Activated CD4-positive, alpha-beta T cell treated with anti-CD3 and anti-CD28 coated beads, Interleukin-2, Interleukin-6, amounts not matched to agents 100 ng/mL and 50 ng/mL, durations not matched to agents 16 hours and 8 hours (primary cell): ENCODE data around the gene KLF11.

Experiments
- DNase-seq: peaks from one replicate; pipeline ENCODE4 v3.0.0-alpha.2; 2020

The KLF11 gene

GRCh38 chr2:10067330-10067729 is 24.0 kb downstream of the KLF11 start:
- no peak for DNase-seq

GRCh38 chr2:10067881-10068280 is 24.5 kb downstream of the KLF11 start:
- DNase-seq = no peak

DNA sequence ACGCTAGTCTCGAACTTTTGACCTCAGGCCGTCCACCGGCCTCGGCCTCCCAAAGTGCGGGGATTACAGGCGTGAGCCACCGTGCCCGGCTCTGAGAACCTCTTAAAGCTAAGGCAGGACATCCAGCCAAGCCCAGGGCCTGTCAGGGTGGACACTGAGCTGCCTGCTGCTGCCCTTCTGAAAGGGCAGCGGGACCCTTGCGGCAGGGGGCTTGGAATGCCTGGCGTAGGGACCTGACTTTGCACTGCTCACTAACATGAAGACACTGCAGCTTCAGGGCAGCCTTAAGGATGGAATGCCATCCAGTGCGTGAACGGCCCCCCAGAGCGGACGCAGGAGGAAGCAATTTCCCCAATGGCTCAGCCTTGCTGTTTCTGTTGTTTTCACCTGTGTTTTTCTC is 27.8 kb downstream of the KLF11 start:
- no peak for DNase-seq

DNA sequence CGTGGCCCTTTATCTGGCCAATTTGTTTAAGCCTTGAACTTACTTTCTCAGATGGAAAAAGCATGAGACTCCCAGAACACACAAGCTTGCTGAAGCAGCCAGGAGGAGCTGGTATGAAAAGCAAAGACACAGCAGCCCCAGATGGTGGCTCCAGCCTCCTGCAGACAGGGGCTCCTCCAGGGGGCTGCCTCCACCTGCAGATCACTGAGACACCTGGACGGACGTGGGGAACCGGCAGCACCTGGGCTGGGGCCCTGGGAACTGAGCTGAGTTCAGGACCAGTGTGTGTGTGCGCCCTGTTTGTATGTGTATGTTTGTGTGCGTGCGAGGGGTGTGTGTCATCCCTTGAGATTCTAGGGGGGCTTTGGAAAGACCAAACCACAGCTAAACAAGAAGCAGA is 28.2 kb downstream of the KLF11 start:
- no peak for DNase-seq

DNA sequence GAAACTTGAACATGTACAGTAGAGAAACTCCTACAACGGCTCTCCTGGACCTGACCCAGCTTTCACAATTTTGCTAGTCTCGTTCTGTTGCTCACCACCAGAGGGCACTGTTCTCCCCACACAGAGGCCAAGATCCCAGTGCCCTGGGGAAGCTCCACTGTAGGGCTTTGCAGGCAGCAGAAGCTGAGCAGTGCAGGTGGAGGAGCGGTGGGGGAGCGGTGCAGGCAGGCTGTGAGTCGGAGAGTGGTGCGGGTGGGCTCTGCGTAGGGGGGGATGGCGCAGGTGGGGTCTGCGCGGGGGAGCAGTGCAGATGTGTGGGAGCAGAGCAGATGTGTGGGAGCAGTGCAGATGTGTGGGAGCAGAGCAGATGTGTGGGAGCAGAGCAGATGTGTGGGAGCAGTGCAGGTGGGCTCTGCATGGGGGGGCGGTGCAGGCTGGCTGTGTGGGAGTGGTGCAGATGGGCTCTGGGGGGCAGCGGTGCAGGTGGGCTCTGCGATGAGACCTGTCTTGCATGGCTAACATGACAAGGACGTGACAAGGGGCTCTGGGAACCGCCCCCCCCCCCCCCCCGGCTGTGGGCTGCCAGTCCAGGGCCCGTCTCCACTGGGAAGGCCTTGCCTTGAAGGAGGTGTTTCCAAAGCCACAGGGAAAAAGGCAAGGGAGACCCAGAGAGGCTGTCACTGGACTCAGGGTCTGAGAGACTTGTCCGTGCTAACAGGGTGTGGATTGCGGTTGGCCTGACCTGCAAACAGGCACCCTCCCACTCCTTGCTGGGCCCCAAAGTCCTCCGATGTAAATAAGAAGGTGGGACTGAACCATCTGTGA is 29.5 kb downstream of the KLF11 start:
- DNase-seq = peak; percentile 88

DNA sequence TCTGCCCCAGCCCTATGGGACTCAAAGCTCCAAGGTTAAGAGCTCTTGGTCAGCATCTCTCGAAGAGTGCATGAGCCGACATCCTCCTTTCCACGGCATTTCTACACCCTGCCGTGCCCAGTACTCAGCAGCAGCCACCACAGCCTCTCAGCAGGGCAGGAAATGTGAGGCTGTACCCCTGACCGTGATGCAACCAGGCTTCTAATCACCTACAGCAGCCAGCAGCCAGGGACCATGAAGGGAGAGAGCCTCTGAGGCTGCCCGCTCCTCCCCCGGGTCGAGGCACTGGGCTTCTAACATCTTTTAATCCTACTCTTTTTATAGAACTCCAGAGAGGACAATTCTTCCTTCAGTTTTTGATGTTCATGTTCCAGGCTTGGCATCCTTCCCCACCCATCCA is 30.4 kb downstream of the KLF11 start:
- DNase-seq = no peak

- no peak for DNase-seq
These were observed 31.8 kb downstream of the KLF11 start for GRCh38 chr2:10075101-10075500.

GRCh38 chr2:10075571-10076209 is 32.3 kb downstream of the KLF11 start:
- no peak for DNase-seq

DNA sequence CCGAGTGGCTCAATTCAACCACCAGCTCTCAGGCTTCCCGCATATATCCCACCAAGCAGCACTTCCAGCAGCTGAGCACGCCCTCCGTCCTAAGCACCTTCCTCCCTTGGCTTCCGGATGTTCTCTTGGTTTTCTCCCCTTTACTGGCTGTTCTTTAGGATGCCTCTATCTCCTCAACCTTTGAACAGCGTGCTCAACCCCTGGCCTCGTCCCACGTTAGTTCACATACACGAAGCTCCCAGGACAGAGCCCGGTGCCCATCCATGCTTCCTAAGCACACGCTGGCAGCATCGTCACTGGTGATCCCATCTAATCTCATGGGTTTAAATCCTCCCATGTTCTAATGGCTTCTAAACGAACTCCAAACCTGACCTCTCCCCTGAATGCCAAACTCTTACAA is 33.2 kb downstream of the KLF11 start:
- no peak for DNase-seq

DNA sequence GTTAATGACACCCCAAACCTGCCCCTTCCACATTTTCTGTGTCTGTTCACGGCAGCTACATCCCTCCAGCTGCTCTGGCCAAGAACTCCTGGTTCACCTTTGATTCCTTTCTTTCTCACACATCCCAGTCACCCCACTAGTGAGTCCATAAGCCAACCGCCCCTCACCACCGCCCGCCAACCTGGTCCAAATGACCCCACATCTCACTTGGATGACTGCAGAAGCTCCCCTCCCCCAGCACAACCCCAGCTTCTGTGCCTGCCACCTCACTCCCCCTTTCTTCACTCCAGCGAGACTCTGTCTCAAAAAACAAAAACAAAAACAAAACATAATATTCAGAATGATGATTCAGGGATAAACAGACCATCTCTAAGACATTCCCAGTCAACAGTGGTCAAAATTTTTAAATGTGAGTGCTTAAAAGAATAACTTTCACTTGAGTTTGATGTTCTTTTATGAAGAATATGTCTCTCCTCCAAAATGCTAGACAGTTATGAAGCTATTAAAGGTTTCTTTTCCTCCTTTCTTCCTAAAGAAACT is 33.7 kb downstream of the KLF11 start:
- no peak for DNase-seq

- DNase-seq = no peak
These were observed 34.7 kb downstream of the KLF11 start for GRCh38 chr2:10078001-10078400.

DNA sequence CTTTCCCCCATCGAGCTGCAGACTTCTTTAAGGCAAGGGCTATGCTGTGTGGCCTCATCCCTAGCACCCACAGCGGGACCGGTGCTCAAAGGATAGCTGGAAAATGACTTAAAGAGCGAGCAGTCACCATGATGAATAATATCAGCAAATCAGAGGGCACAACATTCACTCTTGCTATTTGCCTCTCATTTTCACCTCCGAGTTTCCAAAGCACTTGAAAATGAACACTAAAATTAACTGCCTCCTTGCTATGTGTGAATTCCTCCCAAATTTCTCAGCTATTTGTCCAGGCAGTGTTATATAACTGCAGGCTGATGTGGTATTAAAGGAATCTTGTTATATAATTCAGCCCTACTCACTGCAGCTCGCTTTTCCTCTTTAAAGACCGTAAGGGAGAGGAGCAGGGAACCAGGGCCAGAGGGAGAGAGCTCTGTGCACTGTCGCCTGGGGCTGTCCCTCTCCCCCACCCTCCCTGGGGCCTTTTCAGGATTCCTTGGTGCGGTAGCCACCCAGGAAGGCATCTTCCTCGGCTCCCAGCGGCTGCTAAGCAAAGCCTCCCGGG is 35.4 kb downstream of the KLF11 start:
- no peak for DNase-seq

DNA sequence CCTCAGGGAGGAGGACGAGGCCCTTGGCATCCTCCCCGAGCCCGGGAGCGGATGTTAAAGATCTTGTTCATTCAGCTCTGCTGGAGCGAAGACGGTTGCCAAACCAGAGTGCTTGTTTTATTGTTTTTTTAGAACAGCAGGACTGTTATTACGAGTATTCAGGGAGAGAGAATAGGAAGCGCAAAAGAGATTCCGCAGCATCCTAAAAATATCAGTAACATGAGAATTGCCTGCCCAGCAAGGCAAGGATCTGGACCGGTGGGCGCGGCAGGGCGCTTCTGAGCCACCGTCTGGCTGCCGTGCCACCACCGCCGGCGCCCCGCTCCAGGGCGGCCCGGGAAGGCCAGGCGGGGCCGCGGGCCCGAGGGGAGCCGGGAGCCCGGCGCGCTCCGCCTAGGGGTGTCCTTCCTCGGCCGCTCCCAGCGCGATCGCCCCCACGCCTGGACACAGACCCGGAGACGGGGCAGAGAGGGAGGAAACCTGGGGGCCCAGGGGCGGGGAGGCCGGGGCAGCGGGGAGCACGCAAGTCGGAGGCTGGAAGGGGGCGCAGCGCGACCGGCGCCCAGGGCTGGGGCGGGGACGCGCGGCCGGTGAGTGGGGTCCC is 36.0 kb downstream of the KLF11 start:
- DNase-seq = no peak

DNA sequence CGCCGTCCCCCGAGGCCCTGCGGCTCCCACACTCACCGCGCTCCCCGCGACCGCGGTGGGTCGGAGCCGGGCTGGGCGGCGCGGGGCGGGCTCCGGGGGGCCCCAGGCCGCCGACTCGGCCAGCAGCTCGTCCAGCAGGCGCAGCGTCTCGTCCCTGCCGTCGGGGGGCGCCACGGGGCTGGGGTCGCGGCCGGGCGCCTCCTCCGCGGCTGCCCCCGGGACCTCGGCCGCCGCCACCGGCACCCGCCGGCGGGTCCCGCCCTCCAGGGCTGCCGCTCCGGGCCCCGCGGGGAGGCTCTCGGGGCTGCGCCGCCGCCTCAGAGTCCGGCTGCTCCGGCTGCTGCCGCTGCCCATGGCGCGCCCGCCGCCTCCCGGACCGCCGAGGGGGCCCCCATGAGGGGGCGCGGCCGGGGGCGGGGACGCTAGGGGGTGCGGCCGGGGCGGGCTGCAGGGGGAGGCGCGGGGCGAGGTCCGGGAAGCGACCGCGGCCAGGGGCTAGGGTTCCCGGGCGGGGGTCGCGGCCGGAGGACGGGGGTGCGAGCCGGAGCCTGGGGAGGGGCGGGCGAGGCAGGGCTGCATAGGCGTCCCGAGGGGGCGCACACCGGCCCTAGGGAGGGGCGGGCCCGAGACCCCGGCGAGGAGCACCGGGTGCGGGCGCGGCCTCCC is 36.7 kb downstream of the KLF11 start, which contains the start of gene CYS1:
TSS of gene CYS1 (minus strand) at position 542 of the 666 bp plus-strand sequence. CDS start at position 354, 188 bp downstream.
- no peak for DNase-seq

DNA sequence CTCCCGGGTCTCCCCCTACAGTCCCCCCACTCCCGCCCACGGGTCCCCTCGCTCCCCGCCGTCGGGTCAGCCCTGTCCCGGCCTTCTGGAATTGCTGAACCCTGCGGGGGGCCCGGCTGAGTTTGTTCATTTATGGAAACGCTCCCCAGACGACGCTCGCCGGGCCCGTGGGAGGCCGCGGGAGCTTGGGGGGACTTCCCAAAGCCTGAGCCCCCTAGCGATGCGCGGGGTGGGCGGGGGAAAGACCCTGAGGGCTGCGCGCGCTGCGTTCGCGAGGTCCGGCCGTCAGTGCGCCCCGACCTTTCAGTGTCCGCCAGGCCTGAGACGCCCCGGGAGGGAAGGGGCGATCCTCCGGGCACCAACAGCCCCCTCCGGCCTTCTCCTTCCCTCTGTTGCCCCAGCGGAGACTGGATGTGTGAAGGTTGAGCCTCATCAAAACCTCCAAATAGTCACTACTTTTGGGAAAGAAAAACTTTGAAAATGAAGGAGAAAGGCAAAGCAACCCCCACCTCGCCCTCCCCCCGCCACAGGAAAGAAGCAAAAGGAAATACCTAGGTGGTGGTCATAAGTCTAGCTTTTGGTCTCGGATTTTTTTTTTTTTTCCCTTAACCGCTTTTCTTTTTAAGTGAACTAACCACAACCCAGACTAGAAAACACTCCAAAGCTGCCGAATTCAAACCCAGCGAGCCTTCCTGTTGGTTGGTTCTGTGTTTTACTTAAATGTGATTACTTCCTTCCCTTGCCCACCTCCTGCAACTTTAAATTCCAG is 37.4 kb downstream of the KLF11 start:
- peak; percentile 30 for DNase-seq

DNA sequence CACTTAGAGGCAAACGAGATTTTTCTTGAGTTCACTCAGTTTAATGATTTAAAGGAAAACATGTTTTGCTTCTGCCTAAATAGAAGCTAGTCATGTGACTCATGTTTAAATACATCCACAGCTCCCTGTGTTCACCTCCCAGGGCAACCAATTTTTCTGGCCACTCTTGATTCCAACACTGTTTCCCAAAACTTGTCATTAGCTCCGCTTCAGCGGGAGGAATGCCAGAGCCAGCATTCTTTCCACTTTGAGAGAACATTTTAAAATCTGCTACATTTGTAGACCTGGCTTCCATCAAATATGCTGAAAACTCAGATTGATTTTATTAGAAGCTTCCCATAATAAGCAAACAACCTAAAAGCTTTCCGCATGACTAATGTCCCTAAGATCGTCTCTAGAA is 39.7 kb downstream of the KLF11 start:
- no peak for DNase-seq

- DNase-seq = no peak
These were observed 40.4 kb downstream of the KLF11 start for GRCh38 chr2:10083692-10084211.

DNA sequence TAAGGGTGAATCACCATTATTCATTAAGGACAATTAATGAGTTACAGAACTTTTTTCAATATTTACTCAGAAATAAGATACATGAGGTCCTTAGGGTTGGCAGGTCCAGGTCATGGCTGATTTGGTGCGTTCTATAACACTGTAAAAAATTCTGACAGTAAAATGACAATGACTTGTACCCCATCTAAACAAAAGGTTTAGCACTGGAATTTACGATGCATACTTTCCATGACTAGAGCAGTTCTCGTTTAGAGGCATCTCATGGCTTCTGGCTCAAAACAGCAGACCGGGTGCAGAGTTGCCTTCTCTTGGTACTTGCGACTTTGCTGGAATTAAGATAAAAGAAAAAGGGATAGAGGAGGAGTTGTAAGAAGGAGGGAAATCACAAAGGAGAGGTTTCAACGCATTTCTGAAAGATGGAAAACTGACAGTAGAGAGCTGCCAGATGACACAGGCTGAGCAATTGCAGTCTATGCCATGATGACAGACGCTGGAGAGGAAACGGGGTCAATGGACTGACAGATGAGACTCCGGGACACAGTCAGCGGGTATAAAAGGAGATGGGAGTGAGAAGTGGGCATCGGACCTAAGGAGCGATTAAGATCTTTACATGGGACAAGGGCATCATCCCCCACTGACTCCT is 41.0 kb downstream of the KLF11 start:
- DNase-seq = no peak

DNA sequence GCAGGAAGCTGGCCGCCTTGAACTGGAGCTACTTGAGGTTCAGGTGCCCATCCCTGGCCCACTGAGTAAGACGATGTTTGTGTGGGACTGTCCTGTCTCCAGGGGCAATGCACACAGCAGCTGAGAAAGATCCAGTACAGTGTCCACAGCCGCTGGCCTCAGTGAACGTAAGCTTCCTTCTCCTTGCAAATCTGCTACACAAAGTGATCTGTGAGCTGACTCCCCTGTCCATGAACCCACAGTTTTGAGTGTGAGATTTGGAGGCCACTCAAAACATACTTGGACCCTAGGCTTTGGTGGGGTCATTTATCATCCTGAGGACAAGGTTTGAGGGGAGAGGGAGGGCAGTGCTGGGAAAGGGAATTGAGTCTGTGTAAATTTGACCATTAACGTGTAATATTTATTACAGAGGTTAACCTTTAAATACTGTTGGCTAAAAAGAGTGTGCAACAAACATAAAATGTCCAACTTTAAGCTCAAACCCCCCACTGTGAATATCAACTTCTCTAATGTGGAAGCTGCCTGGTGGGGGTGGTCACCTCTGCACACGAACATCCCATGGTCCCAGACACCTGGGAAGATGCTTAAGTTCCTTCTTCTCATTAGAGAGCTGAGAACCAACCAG is 41.8 kb downstream of the KLF11 start:
- no peak for DNase-seq

DNA sequence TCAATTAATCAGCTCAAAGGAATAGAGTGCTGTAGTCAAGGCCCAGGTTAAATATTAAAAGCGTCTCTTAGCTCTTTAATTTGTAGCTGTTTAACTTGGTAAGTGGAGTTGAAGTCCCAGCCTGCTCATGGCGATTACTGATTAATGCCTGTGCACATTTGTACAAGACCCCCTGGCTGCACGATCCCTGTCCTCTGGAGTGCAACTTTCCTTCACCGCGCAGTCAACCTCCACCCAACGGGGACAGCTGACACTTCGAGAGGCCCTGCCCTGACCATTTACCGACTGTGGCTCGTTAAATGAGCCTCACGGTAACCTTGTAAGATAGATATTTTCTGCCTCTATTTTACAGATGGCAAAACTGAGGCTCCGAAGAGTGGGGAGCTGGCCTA is 42.3 kb downstream of the KLF11 start:
- no peak for DNase-seq

DNA sequence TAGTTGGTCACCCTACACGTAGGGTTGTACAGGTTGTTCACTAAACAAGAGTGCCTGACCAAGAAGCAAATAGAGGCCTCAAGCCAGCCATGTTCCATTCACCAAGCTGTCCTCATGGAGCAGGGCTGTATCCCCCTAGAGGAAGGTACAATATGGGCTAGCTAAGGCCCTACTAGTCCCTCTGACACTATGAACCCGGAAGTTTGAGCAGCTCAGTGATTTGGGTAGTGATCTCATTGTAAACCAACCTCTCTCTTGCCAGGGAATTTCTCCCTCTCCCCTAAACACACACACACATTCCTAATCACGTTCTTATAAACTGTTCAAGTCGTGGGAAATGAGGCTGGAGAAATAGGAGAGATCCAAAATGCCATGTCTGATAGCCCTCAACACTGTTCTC is 43.6 kb downstream of the KLF11 start:
- DNase-seq = no peak
